ENCODE results near the gene HEXD. TPM values are rescaled to one million over a fixed set of nuclear protein-coding genes. Genes with fewer than 3 reads are reported as not detected.

Gene HEXD
- total RNA-seq, 2 donors from 2014 or later = 31.5 to 37.6 TPM

DNA sequence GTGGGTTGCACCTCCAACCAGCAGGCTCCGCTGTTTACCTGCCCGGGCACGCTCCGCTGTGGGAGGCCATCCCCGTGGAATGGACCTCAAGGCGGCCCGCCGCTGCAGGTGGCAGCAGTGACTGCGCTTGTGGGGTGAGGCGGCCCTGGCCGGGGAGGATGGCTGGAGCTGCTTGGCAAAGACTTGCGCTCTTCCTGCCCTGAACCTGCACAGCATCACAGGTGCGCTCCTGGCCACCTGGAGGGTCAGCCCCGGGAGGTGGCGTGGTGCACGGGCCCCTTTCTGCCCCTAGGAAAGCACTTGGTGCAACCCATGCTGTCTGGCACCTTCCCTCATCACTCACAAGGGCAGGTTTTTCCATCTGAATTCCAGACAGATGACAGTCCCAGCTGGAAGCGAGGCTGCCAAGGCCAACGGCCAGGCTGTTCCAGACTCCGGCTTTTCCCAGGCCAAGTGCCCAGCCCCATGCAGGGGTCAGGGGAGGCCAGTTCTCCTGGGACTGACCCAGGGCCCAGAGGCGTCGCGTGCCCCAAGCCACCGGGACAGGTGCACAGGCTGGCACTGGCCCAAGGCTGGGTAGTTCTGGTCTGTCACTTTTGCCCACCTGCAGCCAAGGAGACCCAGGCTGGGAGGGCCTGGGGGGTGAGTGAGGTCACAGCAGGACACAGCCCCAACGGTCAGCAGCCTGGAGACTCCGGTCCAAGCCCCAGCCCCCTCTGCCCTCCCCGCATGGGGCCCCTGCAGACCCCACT is 33.2 kb upstream of the HEXD start:
- WGBS, 2 experiments (ENCODE audit: insufficient coverage in 1 of 2, insufficient read length in 1 of 2) = 76 to 84% methylated on average over 22 to 26 of the region's 26 CpGs
- no peaks in the 10 kb centered on the region for H3K4me1 Mint-ChIP-seq
- Histone ChIP-seq H3K4me1 (ENCODE audit: control insufficient read depth, insufficient read depth, low read length) (no peaks in the 10 kb centered on the region), H3K36me3 (ENCODE audit: control insufficient read depth, insufficient read depth, low read length) (no peaks in the 10 kb centered on the region), H3K9ac (ENCODE audit: extremely low read depth, low read length, poor library complexity, severe bottlenecking) (no peak overlapping the region), H3K27me3 (ENCODE audit: control insufficient read depth, insufficient read depth, low read length, poor library complexity, severe bottlenecking) (no peaks in the 10 kb centered on the region), H3K9me3 (ENCODE audit: control insufficient read depth, low read length) (no peaks in the 10 kb centered on the region), H3K4me3 (ENCODE audit: low read length) (no peak overlapping the region), H3K27ac (ENCODE audit: low read depth, low read length) (peak overlapping the region; percentile 24)
- H3K27ac Mint-ChIP-seq = no peak overlapping the region
- TF ChIP-seq, protein P1, sequence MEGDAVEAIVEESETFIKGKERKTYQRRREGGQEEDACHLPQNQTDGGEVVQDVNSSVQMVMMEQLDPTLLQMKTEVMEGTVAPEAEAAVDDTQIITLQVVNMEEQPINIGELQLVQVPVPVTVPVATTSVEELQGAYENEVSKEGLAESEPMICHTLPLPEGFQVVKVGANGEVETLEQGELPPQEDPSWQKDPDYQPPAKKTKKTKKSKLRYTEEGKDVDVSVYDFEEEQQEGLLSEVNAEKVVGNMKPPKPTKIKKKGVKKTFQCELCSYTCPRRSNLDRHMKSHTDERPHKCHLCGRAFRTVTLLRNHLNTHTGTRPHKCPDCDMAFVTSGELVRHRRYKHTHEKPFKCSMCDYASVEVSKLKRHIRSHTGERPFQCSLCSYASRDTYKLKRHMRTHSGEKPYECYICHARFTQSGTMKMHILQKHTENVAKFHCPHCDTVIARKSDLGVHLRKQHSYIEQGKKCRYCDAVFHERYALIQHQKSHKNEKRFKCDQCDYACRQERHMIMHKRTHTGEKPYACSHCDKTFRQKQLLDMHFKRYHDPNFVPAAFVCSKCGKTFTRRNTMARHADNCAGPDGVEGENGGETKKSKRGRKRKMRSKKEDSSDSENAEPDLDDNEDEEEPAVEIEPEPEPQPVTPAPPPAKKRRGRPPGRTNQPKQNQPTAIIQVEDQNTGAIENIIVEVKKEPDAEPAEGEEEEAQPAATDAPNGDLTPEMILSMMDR (conservative IDR thresholded peaks at IDR 0.05) = peak; percentile 46
- peak; percentile 78 for DNase-seq
- no peak overlapping the region for H3K4me3 Mint-ChIP-seq
- H3K27me3 Mint-ChIP-seq (ENCODE audit: insufficient read depth) = peaks cover 6% of the 10 kb centered on the region
- H3K36me3 Mint-ChIP-seq (ENCODE audit: low read depth) = no peaks in the 10 kb centered on the region
- H3K9me3 Mint-ChIP-seq = no peaks in the 10 kb centered on the region

DNA sequence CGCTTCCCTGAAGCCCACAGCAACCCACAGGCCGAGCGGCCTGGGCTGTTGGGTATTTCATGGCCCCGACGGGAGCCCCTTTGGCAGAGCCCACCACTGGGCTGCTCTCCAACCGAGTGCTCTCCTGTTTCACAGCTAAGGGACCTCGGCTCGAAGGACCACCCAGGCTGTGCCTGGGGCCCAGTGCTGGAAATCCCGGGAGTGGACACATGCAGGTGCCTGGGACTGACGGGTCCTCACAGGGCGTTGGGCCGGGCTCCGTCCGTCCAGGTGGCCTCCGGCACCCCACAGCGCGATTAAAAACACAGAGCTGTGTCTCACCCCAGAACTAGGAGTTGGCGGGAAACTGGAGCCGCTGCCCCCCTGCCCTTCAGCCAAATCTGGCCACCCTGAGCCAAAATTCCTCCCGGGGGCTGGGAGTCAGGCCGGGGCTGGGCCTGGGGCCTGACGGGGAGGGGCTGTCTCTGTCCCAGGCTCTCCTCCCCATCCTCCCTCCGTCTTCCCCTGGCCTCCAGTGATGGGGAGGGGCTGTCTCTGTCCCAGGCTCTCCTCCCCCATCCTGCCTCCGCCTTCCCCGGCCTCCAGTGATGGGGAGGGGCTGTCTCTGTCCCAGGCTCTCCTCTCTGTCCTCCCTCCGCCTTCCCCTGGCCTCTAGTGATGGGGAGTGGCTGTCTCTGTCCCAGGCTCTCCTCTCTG is 32.4 kb upstream of the HEXD start:
- Histone ChIP-seq H3K27me3 (ENCODE audit: control insufficient read depth, insufficient read depth, low read length, poor library complexity, severe bottlenecking) (no peaks in the 10 kb centered on the region), H3K4me3 (ENCODE audit: low read length) (no peak overlapping the region), H3K9ac (ENCODE audit: extremely low read depth, low read length, poor library complexity, severe bottlenecking) (no peak overlapping the region), H3K36me3 (ENCODE audit: control insufficient read depth, insufficient read depth, low read length) (no peaks in the 10 kb centered on the region), H3K9me3 (ENCODE audit: control insufficient read depth, low read length) (no peaks in the 10 kb centered on the region), H3K27ac (ENCODE audit: low read depth, low read length) (no peak overlapping the region), H3K4me1 (ENCODE audit: control insufficient read depth, insufficient read depth, low read length) (no peaks in the 10 kb centered on the region)
- H3K4me3 Mint-ChIP-seq = no peak overlapping the region
- TF ChIP-seq, protein P1 (conservative IDR thresholded peaks at IDR 0.05) = no peak
- no peaks in the 10 kb centered on the region for H3K36me3 Mint-ChIP-seq (ENCODE audit: low read depth)
- H3K4me1 Mint-ChIP-seq = no peaks in the 10 kb centered on the region
- H3K27me3 Mint-ChIP-seq (ENCODE audit: insufficient read depth) = peaks cover 2% of the 10 kb centered on the region
- WGBS, 2 experiments (ENCODE audit: insufficient coverage in 1 of 2, insufficient read length in 1 of 2) = 46 to 75% methylated on average over 5 to 23 of the region's 26 CpGs
- no peak overlapping the region for H3K27ac Mint-ChIP-seq
- no peaks in the 10 kb centered on the region for H3K9me3 Mint-ChIP-seq
- DNase-seq = peak; percentile 62

GRCh38 chr17:82386255-82386831 is 31.8 kb upstream of the HEXD start:
- peaks cover under 1% of the 10 kb centered on the region for H3K27me3 Mint-ChIP-seq (ENCODE audit: insufficient read depth)
- no peaks in the 10 kb centered on the region for H3K4me1 Mint-ChIP-seq
- H3K36me3 Mint-ChIP-seq (ENCODE audit: low read depth) = no peaks in the 10 kb centered on the region
- Histone ChIP-seq H3K27ac (ENCODE audit: low read depth, low read length) (no peak overlapping the region), H3K4me1 (ENCODE audit: control insufficient read depth, insufficient read depth, low read length) (no peaks in the 10 kb centered on the region), H3K9ac (ENCODE audit: extremely low read depth, low read length, poor library complexity, severe bottlenecking) (no peak overlapping the region), H3K9me3 (ENCODE audit: control insufficient read depth, low read length) (no peaks in the 10 kb centered on the region), H3K27me3 (ENCODE audit: control insufficient read depth, insufficient read depth, low read length, poor library complexity, severe bottlenecking) (no peaks in the 10 kb centered on the region), H3K4me3 (ENCODE audit: low read length) (no peak overlapping the region), H3K36me3 (ENCODE audit: control insufficient read depth, insufficient read depth, low read length) (no peaks in the 10 kb centered on the region)
- no peak overlapping the region for H3K4me3 Mint-ChIP-seq
- no peak overlapping the region for H3K27ac Mint-ChIP-seq
- 89 to 94% methylated on average over 9 to 13 of the region's 17 CpGs for WGBS, 2 experiments (ENCODE audit: insufficient coverage in 1 of 2, insufficient read length in 1 of 2)
- no peaks in the 10 kb centered on the region for H3K9me3 Mint-ChIP-seq
- DNase-seq = no peak
- TF ChIP-seq, protein P1 (conservative IDR thresholded peaks at IDR 0.05) = no peak
